Transverse colon (tissue), 4 donors: ENCODE results near the gene CELSR1. TPM values are rescaled to one million over a fixed set of nuclear protein-coding genes. Genes with fewer than 3 reads are reported as not detected.

Experiments
- DNase-seq: peaks from one replicate; pipeline ENCODE4 v3.0.0-alpha.2; 2019
- H3K27ac ChIP-seq, 4 donors: fragments of 200-600 bp; sonication (generic); 2 replicates each; pipeline ENCODE4 v1.5.1; 2016 to 2018; ENCODE audit warnings: inconsistent platforms in 4 of 4
- H3K27me3 ChIP-seq: fragments of 200-600 bp; sonication (generic); 2 replicates; pipeline ENCODE4 v1.5.1; 2017; ENCODE audit warnings: inconsistent platforms
- H3K36me3 ChIP-seq, 4 donors: fragments of 200-600 bp; sonication (generic); 2 replicates each; pipeline ENCODE4 v1.5.1; 2017 to 2019; ENCODE audit warnings: inconsistent platforms in 4 of 4
- H3K4me1 ChIP-seq, 4 donors: fragments of 200-600 bp; sonication (generic); 2 replicates each; pipeline ENCODE4 v1.5.1; 2017 to 2020; ENCODE audit warnings: inconsistent platforms in 4 of 4
- H3K4me3 ChIP-seq, 4 donors: fragments of 200-600 bp; sonication (generic); 1 replicate in 1 of 4; 2 replicates in 3 of 4; pipeline versions ENCODE4 v1.5.1 to v1.6.1; 2017 to 2019; ENCODE audit warnings: inconsistent platforms in 4 of 4
- H3K9me3 ChIP-seq, 2 donors: fragments of 200-600 bp; sonication (generic); 2 replicates each; pipeline ENCODE4 v1.5.1; 2017 to 2019; ENCODE audit warnings: inconsistent platforms in 2 of 2
- CTCF ChIP-seq, 5 experiments: fragments of 200-600 bp in 3 of 5; fragments of 450-650 bp in 2 of 5; sonication (generic) in 3 of 5; IDR thresholded peaks; 1 replicate in 2 of 5; 2 replicates in 3 of 5; pipeline ENCODE4 v1.5.1; 2016 to 2017; ENCODE audit warnings: antibody characterized with exemption in 5 of 5, inconsistent platforms in 3 of 5, mild to moderate bottlenecking in 2 of 5, moderate library complexity in 1 of 5
- EP300 ChIP-seq: sonication (generic); formaldehyde crosslinking; IDR thresholded peaks from one replicate; pipeline ENCODE4 v1.6.1; 2017; ENCODE audit warnings: antibody characterized with exemption, low read depth
- POLR2A ChIP-seq: fragments of 450-650 bp; IDR thresholded peaks from one replicate; pipeline ENCODE4 v1.6.1; 2016; ENCODE audit warnings: antibody characterized with exemption, mild to moderate bottlenecking, moderate library complexity
- POLR2AphosphoS5 ChIP-seq, 3 donors: sonication (generic); formaldehyde crosslinking; IDR thresholded peaks; one replicate each; pipeline ENCODE4 v1.6.1; 2016; ENCODE audit warnings: antibody characterized with exemption in 3 of 3
- WGBS, 2 donors: methylation state at CpG; one replicate each; pipeline ENCODE4 v1.1.5; 2018; ENCODE audit warnings: low coverage in 1 of 2; 5-methylcytosine and 5-hydroxymethylcytosine counted together
- in situ Hi-C, 4 donors: fragments of 200-750 bp; cut with MboI; loops; one replicate each; pipeline versions ENCODE4 v1.15.0 to v1.15.1; 2017; ENCODE audit warnings: low sequenced_read_pairs in 3 of 4, low pct_ligation_motif_present in 1 of 4, low pct_unique_long_range_greater_than_20kb in 1 of 4
- intact Hi-C: fragments of 100-400 bp; cut with DNase I; formaldehyde crosslinking; loops from one replicate; pipeline ENCODE4 v1.15.1; 2023; ENCODE audit warnings: low total_unique reads
- total RNA-seq, 4 donors: library from RNA; depleted of rRNA; stranded (reverse); fragments of >200 nt; gene quantifications; one replicate each; pipeline ENCODE4 v1.1.0, GENCODE V29; 2016

The CELSR1 gene
- total RNA-seq, 4 donors from 2014 or later: 0.96 to 2.5 (median 1.4) TPM

- no peaks in the 10 kb centered on the region for H3K36me3 ChIP-seq
- H3K4me1 ChIP-seq: no peaks in the 10 kb centered on the region
- intact Hi-C loops: no loop called here
- WGBS, 2 donors: 90 to 94% methylated on average over 2 to 3 of the region's 3 CpGs
- TF ChIP-seq POLR2A (no peak), EP300 (no peak), CTCF (IDR thresholded peaks at IDR 0.05) (no peak), POLR2AphosphoS5 (IDR thresholded peaks at IDR 0.05) (no peak)
- no peak overlapping the region for H3K27ac ChIP-seq
- H3K9me3 ChIP-seq: no peaks in the 10 kb centered on the region
- no peak overlapping the region for H3K4me3 ChIP-seq
- in situ Hi-C loops: loop anchor here in 3 of 4 donors (25.0 kb wide), 3 partner anchors 156 to 206 kb away; partner anchors contain the start of genes CERK (in 1 of the 3) and TBC1D22A (in 1 of the 3)
- no peak for DNase-seq
- H3K27me3 ChIP-seq: no peaks in the 10 kb centered on the region
These were observed 19.4 kb upstream of the CELSR1 start for GRCh38 chr22:46556775-46557174.

- intact Hi-C loops (no loop called here), in situ Hi-C loops (loop anchor here in 3 of 4 donors (25.0 kb wide), 3 partner anchors 159 to 209 kb away; partner anchors contain the start of genes CERK (in 1 of the 3) and TBC1D22A (in 1 of the 3))
- H3K27ac ChIP-seq: no peak overlapping the region
- H3K4me1 ChIP-seq: peaks cover 0 to 17% (median 1%) of the 10 kb centered on the region in 4 donors
- no peaks in the 10 kb centered on the region for H3K36me3 ChIP-seq
- 97% methylated on average over 4 of the region's 4 CpGs; no CpG with 5 or more reads in 1 of the 2 donors for WGBS, 2 donors
- no peaks in the 10 kb centered on the region for H3K9me3 ChIP-seq
- no peak overlapping the region for H3K4me3 ChIP-seq
- no peak for TF ChIP-seq EP300
- no peak for TF ChIP-seq POLR2A
- TF ChIP-seq POLR2AphosphoS5 (IDR thresholded peaks at IDR 0.05): no peak
- DNase-seq: no peak
- no peaks in the 10 kb centered on the region for H3K27me3 ChIP-seq
These were observed 15.8 kb upstream of the CELSR1 start for GRCh38 chr22:46553189-46553588.

- in situ Hi-C loops: loop anchor here in 3 of 4 donors (25.0 kb wide), 3 partner anchors 160 to 210 kb away; partner anchors contain the start of genes CERK (in 1 of the 3) and TBC1D22A (in 1 of the 3)
- intact Hi-C loops: no loop called here
- H3K4me1 ChIP-seq: peaks cover 8 to 27% (median 12%) of the 10 kb centered on the region in 4 donors
- H3K27me3 ChIP-seq: no peaks in the 10 kb centered on the region
- DNase-seq: no peak
- H3K9me3 ChIP-seq: no peaks in the 10 kb centered on the region
- H3K4me3 ChIP-seq: no peak overlapping the region
- no peak for TF ChIP-seq POLR2AphosphoS5 (IDR thresholded peaks at IDR 0.05)
- TF ChIP-seq POLR2A: no peak
- no peak for TF ChIP-seq CTCF (IDR thresholded peaks at IDR 0.05)
- TF ChIP-seq EP300: no peak
- H3K27ac ChIP-seq: no peak overlapping the region
- WGBS, 2 donors: 83% methylated on average over 12 of the region's 12 CpGs; no CpG with 5 or more reads in 1 of the 2 donors
- H3K36me3 ChIP-seq: no peaks in the 10 kb centered on the region
These were observed 14.6 kb upstream of the CELSR1 start for GRCh38 chr22:46551996-46552395.

- Histone ChIP-seq H3K27me3 (no peaks in the 10 kb centered on the region), H3K36me3 (no peaks in the 10 kb centered on the region), H3K9me3 (no peaks in the 10 kb centered on the region), H3K4me3 (no peak overlapping the region), H3K27ac (no peak overlapping the region), H3K4me1 (peaks cover 9 to 28% (median 17%) of the 10 kb centered on the region in 4 donors)
- TF ChIP-seq POLR2AphosphoS5 (IDR thresholded peaks at IDR 0.05) (no peak), CTCF (IDR thresholded peaks at IDR 0.05) (no peak), POLR2A (no peak), EP300 (no peak)
- WGBS, 2 donors: 88 to 100% methylated on average over 1 to 9 of the region's 9 CpGs
- DNase-seq: no peak
- in situ Hi-C loops (loop anchor here in 3 of 4 donors (25.0 kb wide), 3 partner anchors 161 to 211 kb away; partner anchors contain the start of genes CERK (in 1 of the 3) and TBC1D22A (in 1 of the 3)), intact Hi-C loops (no loop called here)
These were observed 13.9 kb upstream of the CELSR1 start for GRCh38 chr22:46551321-46551720.
